Sigmoid colon (tissue), 7 donors: Measurements from ENCODE around the gene KAT2A. TPM values are rescaled to one million over a fixed set of nuclear protein-coding genes. Genes with fewer than 3 reads are reported as not detected.

Experiments
- DNase-seq: peaks from one replicate; pipeline ENCODE4 v3.0.0-alpha.2; 2019
- H3K27ac ChIP-seq, 4 donors: fragments of 200-600 bp; sonication (generic); one replicate each; pipeline ENCODE4 v1.5.1; 2016 to 2019; ENCODE audit warnings: mild to moderate bottlenecking in 1 of 4
- H3K27me3 ChIP-seq, 3 donors: fragments of 200-600 bp; sonication (generic); one replicate each; pipeline ENCODE4 v1.5.1; 2019; ENCODE audit warnings: mild to moderate bottlenecking in 1 of 3
- H3K36me3 ChIP-seq, 4 donors: fragments of 200-600 bp; sonication (generic); one replicate each; pipeline ENCODE4 v1.5.1; 2016 to 2019
- H3K4me1 ChIP-seq, 4 donors: fragments of 200-600 bp; sonication (generic); one replicate each; pipeline ENCODE4 v1.5.1; 2017 to 2019
- H3K4me3 ChIP-seq, 4 donors: fragments of 200-600 bp; sonication (generic); one replicate each; pipeline ENCODE4 v1.5.1; 2017 to 2019; ENCODE audit warnings: mild to moderate bottlenecking in 2 of 4, moderate library complexity in 1 of 4
- H3K9me3 ChIP-seq, 4 donors: fragments of 200-600 bp in 3 of 4; sonication (generic) in 3 of 4; one replicate each; pipeline versions ENCODE4 v1.5.1 to v1.6.1; 2013 to 2019
- CTCF ChIP-seq, 4 experiments: fragments of 450-650 bp in 3 of 4; fragments of 200-600 bp in 1 of 4; IDR thresholded peaks; one replicate each; pipeline ENCODE4 v1.5.1; 2016 to 2019; ENCODE audit warnings: antibody characterized with exemption in 4 of 4, mild to moderate bottlenecking in 3 of 4, moderate library complexity in 2 of 4
- EP300 ChIP-seq, 4 donors: sonication (generic); formaldehyde crosslinking; IDR thresholded peaks; one replicate each; pipeline ENCODE4 v1.6.1; 2017; ENCODE audit warnings: antibody characterized with exemption in 4 of 4
- POLR2A ChIP-seq, 2 donors: fragments of 450-650 bp; IDR thresholded peaks; one replicate each; pipeline ENCODE4 v1.6.1; 2016; ENCODE audit warnings: antibody characterized with exemption in 2 of 2, mild to moderate bottlenecking in 2 of 2, moderate library complexity in 2 of 2
- POLR2AphosphoS5 ChIP-seq, 4 donors: sonication (generic); formaldehyde crosslinking; IDR thresholded peaks; one replicate each; pipeline ENCODE4 v1.6.1; 2017; ENCODE audit warnings: antibody characterized with exemption in 4 of 4
- WGBS, 2 donors: extraction: QIAGEN DNeasy Blood & Tissue Kit; methylation state at CpG; one replicate each; pipeline ENCODE4 v1.1.7; 2013; 5-methylcytosine and 5-hydroxymethylcytosine counted together
- intact Hi-C: fragments of 100-400 bp; cut with DNase I; formaldehyde crosslinking; loops from one replicate; pipeline ENCODE4 v1.15.1; 2023
- polyA plus RNA-seq, 3 donors: library from polyadenylated mRNA; stranded (reverse); fragments of 200-250 nt; gene quantifications; one replicate each; pipeline ENCODE4 v1.2.3, GENCODE V29; 2013
- total RNA-seq, 4 donors: library from RNA; depleted of rRNA; stranded (reverse); fragments of >200 nt; gene quantifications; one replicate each; pipeline ENCODE4 v1.1.0, GENCODE V29; 2016
- donor health status: healthy with polysubstance abuse.
- donor health status: Bipolar disorder and iron deficiency.
- donor health status: healthy.

Gene KAT2A
- total and polyA plus RNA-seq, 7 donors = 6.9 to 95.8 (median 20.4) TPM

GRCh38 chr17:42107597-42108576 lies 13.3 kb downstream of the KAT2A start:
- WGBS, 2 donors = 43 to 49% methylated on average over 51 of the region's 51 CpGs
- Histone ChIP-seq H3K36me3 (peaks cover 0 to 24% (median 6%) of the 10 kb centered on the region in 4 donors), H3K4me3 (peak overlapping the region in 3 of 4 donors; percentile 9 to 29 (median 29)), H3K9me3 (no peaks in the 10 kb centered on the region), H3K4me1 (peaks cover 0 to 25% (median 20%) of the 10 kb centered on the region in 4 donors), H3K27ac (no peak overlapping the region), H3K27me3 (no peaks in the 10 kb centered on the region)
- no peak for TF ChIP-seq EP300 (IDR thresholded peaks at IDR 0.05)
- TF ChIP-seq POLR2AphosphoS5 (IDR thresholded peaks at IDR 0.05) = no peak
- no peak for TF ChIP-seq CTCF (IDR thresholded peaks at IDR 0.05)
- no peak for TF ChIP-seq POLR2A (IDR thresholded peaks at IDR 0.05)
- intact Hi-C loops = no loop called here
- peak; percentile 84 for DNase-seq

GRCh38 chr17:42107124-42107523 lies 14.0 kb downstream of the KAT2A start:
- H3K9me3 ChIP-seq = no peaks in the 10 kb centered on the region
- peaks cover 0 to 22% (median 17%) of the 10 kb centered on the region in 4 donors for H3K4me1 ChIP-seq
- WGBS, 2 donors = 66% methylated on average over 6 of the region's 6 CpGs
- DNase-seq = no peak
- H3K4me3 ChIP-seq = peak overlapping the region in 2 of 4 donors; percentile 29
- intact Hi-C loops = no loop called here
- H3K36me3 ChIP-seq = peaks cover 0 to 24% (median 6%) of the 10 kb centered on the region in 4 donors
- no peaks in the 10 kb centered on the region for H3K27me3 ChIP-seq
- TF ChIP-seq CTCF (IDR thresholded peaks at IDR 0.05) = no peak
- TF ChIP-seq EP300 (IDR thresholded peaks at IDR 0.05) = no peak
- TF ChIP-seq POLR2AphosphoS5 (IDR thresholded peaks at IDR 0.05) = no peak
- TF ChIP-seq POLR2A (IDR thresholded peaks at IDR 0.05) = no peak
- H3K27ac ChIP-seq = no peak overlapping the region

GRCh38 chr17:42106009-42106408 lies 15.2 kb downstream of the KAT2A start:
- Histone ChIP-seq H3K36me3 (peaks cover 0 to 24% (median 6%) of the 10 kb centered on the region in 4 donors), H3K4me1 (peaks cover 0 to 18% (median 10%) of the 10 kb centered on the region in 4 donors), H3K9me3 (no peaks in the 10 kb centered on the region), H3K4me3 (no peak overlapping the region), H3K27ac (no peak overlapping the region), H3K27me3 (no peaks in the 10 kb centered on the region)
- 94 to 97% methylated on average over 2 of the region's 2 CpGs for WGBS, 2 donors
- intact Hi-C loops = no loop called here
- no peak for DNase-seq
- TF ChIP-seq POLR2AphosphoS5 (IDR thresholded peaks at IDR 0.05) (no peak), POLR2A (IDR thresholded peaks at IDR 0.05) (no peak)

- Histone ChIP-seq H3K27me3 (no peaks in the 10 kb centered on the region), H3K4me1 (peaks cover 0 to 14% (median 8%) of the 10 kb centered on the region in 4 donors), H3K27ac (no peak overlapping the region), H3K36me3 (peaks cover 0 to 24% (median 6%) of the 10 kb centered on the region in 4 donors), H3K9me3 (no peaks in the 10 kb centered on the region), H3K4me3 (no peak overlapping the region)
- 88 to 96% methylated on average over 3 of the region's 3 CpGs for WGBS, 2 donors
- TF ChIP-seq CTCF (IDR thresholded peaks at IDR 0.05) (no peak), EP300 (IDR thresholded peaks at IDR 0.05) (no peak), POLR2AphosphoS5 (IDR thresholded peaks at IDR 0.05) (no peak)
- intact Hi-C loops = loop anchor here (5.0 kb wide), 1 partner anchor 142 kb away; no protein-coding TSS in a partner anchor
- DNase-seq = no peak
Observed at GRCh38 chr17:42104264-42104663, 16.9 kb downstream of the KAT2A start.
